K562 (cell line): ENCODE measurements around the gene SPRY4. TPM values are rescaled to one million over a fixed set of nuclear protein-coding genes. Genes with fewer than 3 reads are reported as not detected.

ENCODE experiments used
- CBX1 ChIP-seq: sonication (generic); IDR thresholded peaks from 2 replicates; pipeline ENCODE4 v1.6.1; 2016; ENCODE audit warnings: antibody characterized with exemption, low read depth, mild to moderate bottlenecking
- CREM ChIP-seq: IDR thresholded peaks from 2 replicates; pipeline ENCODE4 v1.6.1; 2014; ENCODE audit warnings: antibody characterized with exemption, low read depth
- PTTG1 ChIP-seq: fragments of 450-650 bp; IDR thresholded peaks from 2 replicates; pipeline ENCODE4 v1.6.1; 2016; ENCODE audit warnings: low read depth, mild to moderate bottlenecking, missing genetic modification characterization, missing compliant biosample characterization
- TAF1 ChIP-seq: IDR thresholded peaks from 2 replicates; pipeline ENCODE4 v1.6.1; 2011; ENCODE audit warnings: mild to moderate bottlenecking, low read length, moderate library complexity; ENCODE audit not compliant: insufficient read depth, control insufficient read depth, severe bottlenecking; ENCODE audit errors: extremely low read depth
- polyA plus RNA-seq, 8 experiments: library from polyadenylated mRNA; depleted of rRNA in 4 of 8; stranded (reverse) in 5 of 8; unstranded in 3 of 8; fragments of >200 nt; fragmentation: Nextera tagmentation in 2 of 8; fragmentation: Illumina TruSeq in 1 of 8; extraction: Ambion mirVana in 2 of 8; extraction: Trizol in 1 of 8; gene quantifications; 2 replicates each; pipeline versions ENCODE4 v1.2.1 to v1.2.3, GENCODE V29; 2011 to 2014; ENCODE audit warnings: inconsistent platforms in 1 of 8, missing spikeins in 1 of 8
- total RNA-seq, 7 experiments: library from RNA; depleted of rRNA in 6 of 7; stranded (reverse); fragments of >200 nt in 6 of 7; fragmentation: Illumina TruSeq in 2 of 7; extraction: Trizol in 2 of 7; gene quantifications; 2 replicates each; pipeline versions ENCODE4 v1.2.1 to v1.2.3, GENCODE V29; 2011 to 2021; ENCODE audit warnings: low replicate concordance in 1 of 7
- TF ChIP-seq, protein P1 (sequence below): fragments of 250-450 bp; sonication (Bioruptor Pico); IDR thresholded peaks from 2 replicates; pipeline ENCODE4 v1.5.0; 2020; ENCODE audit warnings: mild to moderate bottlenecking, borderline replicate concordance
- TF ChIP-seq, protein P2 (sequence below): sonication (generic); formaldehyde crosslinking; IDR thresholded peaks from 2 replicates; pipeline ENCODE4 v1.9.0; 2022; ENCODE audit warnings: mild to moderate bottlenecking, missing genetic modification reagents
- TF ChIP-seq, protein P3 (sequence below): fragments of 250-450 bp; sonication (Bioruptor Pico); IDR thresholded peaks from 2 replicates; pipeline ENCODE4 v1.8.0; 2022; ENCODE audit warnings: moderate library complexity, mild to moderate bottlenecking, inconsistent platforms

Gene SPRY4
- total and polyA plus RNA-seq, 9 of the 15 experiments (the other 6 are each of a cell fraction or from before 2014, with no cell fraction given) = 2.6 to 24.2 (median 9.5) TPM

DNA sequence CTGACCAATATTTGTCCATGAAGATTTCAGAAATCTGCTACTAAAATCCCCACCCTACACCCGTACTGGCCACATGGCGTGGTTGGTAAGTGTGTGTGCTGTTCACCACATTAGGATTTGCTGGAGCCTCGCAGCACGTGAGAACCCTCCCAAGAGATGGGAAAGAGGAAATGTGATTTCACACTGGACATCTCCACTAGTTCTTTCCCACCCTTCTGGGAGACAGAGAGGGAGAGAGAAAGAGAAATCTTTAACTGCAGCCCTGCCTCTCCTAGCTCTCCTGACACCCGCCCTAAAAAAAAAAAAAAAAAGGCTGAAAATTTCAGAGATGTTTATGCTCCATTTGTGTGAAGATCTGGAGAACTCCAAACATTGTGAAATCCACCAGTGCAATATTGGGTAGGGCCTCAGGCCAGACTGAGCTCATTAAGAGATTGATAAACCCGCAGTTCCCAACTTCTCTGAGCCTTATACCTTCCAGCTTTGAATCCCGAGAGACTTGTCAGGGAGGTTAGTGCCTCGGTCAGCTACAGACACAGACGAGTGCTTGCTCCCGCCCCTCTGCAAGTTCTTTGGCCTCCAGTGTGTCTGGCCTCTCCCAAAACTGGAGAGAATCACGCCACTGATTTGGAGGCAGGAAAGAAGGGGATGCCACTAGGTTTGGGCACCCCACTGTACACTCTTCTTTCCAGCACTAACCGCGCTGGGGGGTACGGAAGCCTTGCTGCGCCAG, 1.9 kb downstream of the SPRY4 start (continued):
- TF ChIP-seq, protein P1, sequence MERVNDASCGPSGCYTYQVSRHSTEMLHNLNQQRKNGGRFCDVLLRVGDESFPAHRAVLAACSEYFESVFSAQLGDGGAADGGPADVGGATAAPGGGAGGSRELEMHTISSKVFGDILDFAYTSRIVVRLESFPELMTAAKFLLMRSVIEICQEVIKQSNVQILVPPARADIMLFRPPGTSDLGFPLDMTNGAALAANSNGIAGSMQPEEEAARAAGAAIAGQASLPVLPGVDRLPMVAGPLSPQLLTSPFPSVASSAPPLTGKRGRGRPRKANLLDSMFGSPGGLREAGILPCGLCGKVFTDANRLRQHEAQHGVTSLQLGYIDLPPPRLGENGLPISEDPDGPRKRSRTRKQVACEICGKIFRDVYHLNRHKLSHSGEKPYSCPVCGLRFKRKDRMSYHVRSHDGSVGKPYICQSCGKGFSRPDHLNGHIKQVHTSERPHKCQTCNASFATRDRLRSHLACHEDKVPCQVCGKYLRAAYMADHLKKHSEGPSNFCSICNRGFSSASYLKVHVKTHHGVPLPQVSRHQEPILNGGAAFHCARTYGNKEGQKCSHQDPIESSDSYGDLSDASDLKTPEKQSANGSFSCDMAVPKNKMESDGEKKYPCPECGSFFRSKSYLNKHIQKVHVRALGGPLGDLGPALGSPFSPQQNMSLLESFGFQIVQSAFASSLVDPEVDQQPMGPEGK (CRISPR knock-in tag) = no peak
- no peak for TF ChIP-seq PTTG1 (tag)
- TF ChIP-seq CREM = no peak
- no peak for TF ChIP-seq CBX1
- TF ChIP-seq, protein P2, sequence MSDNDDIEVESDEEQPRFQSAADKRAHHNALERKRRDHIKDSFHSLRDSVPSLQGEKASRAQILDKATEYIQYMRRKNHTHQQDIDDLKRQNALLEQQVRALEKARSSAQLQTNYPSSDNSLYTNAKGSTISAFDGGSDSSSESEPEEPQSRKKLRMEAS (CRISPR knock-in tag) = 0 out of 2 replicates have a peak, but pooled peaks have one; percentile 8
- TF ChIP-seq, protein P3, sequence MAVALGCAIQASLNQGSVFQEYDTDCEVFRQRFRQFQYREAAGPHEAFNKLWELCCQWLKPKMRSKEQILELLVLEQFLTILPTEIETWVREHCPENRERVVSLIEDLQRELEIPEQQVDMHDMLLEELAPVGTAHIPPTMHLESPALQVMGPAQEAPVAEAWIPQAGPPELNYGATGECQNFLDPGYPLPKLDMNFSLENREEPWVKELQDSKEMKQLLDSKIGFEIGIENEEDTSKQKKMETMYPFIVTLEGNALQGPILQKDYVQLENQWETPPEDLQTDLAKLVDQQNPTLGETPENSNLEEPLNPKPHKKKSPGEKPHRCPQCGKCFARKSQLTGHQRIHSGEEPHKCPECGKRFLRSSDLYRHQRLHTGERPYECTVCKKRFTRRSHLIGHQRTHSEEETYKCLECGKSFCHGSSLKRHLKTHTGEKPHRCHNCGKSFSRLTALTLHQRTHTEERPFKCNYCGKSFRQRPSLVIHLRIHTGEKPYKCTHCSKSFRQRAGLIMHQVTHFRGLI (CRISPR knock-in tag) = no peak
- no peak for TF ChIP-seq TAF1
